CD4-positive, alpha-beta T cell (primary cell): ENCODE measurements around the gene ZNF430. TPM values are rescaled to one million over a fixed set of nuclear protein-coding genes. Genes with fewer than 3 reads are reported as not detected.

ENCODE experiments used
- ATAC-seq: fragments of 200-7000 bp; cut with Tn5 transposase; one replicate; pipeline ENCODE4 v1.10.0; 2022; ENCODE audit warnings: mild to moderate bottlenecking; ENCODE audit not compliant: poor library complexity
- CTCF ChIA-PET: fragments of 350-600 bp; sonication (Branson Sonifier 250); formaldehyde crosslinking; loops from one replicate; lab custom pipeline; 2021; ENCODE audit warnings: antibody characterized with exemption, inconsistent platforms; lab: Charles Lee
- POLR2A ChIA-PET: fragments of 350-600 bp; sonication (Branson Sonifier 250); formaldehyde crosslinking; loops from one replicate; lab custom pipeline; 2021; ENCODE audit warnings: antibody characterized with exemption, inconsistent platforms; lab: Charles Lee
- DNase-seq, 14 experiments: peaks; one replicate each; pipeline ENCODE4 v3.0.0-alpha.2; 2013 to 2020; ENCODE audit warnings: mixed read lengths in 2 of 14
- H3K27ac ChIP-seq, 2 donors: one replicate each; pipeline versions ENCODE4 v1.5.1 to v1.7.0; 2013; ENCODE audit warnings: low read length in 2 of 2, low read depth in 1 of 2, mild to moderate bottlenecking in 1 of 2
- H3K27me3 ChIP-seq, 2 experiments: 1 replicate in 1 of 2; 2 replicates in 1 of 2; pipeline versions ENCODE4 v1.6.1 to v1.7.0; 2013; ENCODE audit warnings: low read length in 2 of 2, control low read depth in 1 of 2, mild to moderate bottlenecking in 1 of 2, moderate library complexity in 1 of 2; ENCODE audit not compliant: insufficient read depth in 2 of 2, control insufficient read depth in 1 of 2
- H3K36me3 ChIP-seq: one replicate; pipeline ENCODE4 v1.6.1; 2013; ENCODE audit warnings: low read length, control low read depth; ENCODE audit not compliant: insufficient read depth
- H3K4me1 ChIP-seq: one replicate; pipeline ENCODE4 v1.6.1; 2013; ENCODE audit warnings: low read length, control low read depth; ENCODE audit not compliant: insufficient read depth
- H3K4me3 ChIP-seq: one replicate; pipeline ENCODE4 v1.5.1; 2013; ENCODE audit warnings: mild to moderate bottlenecking, low read length, moderate library complexity
- H3K9me3 ChIP-seq, 2 experiments: 1 replicate in 1 of 2; 2 replicates in 1 of 2; pipeline versions ENCODE4 v1.6.1 to v1.7.0; 2013; ENCODE audit warnings: low read length in 2 of 2, mild to moderate bottlenecking in 2 of 2, control low read depth in 1 of 2, moderate library complexity in 1 of 2; ENCODE audit not compliant: control insufficient read depth in 1 of 2, insufficient read depth in 1 of 2
- H3K27ac Mint-ChIP-seq: one replicate; pipeline ENCODE4 v1.8.0; 2020; ENCODE audit warnings: mixed read lengths
- H3K27me3 Mint-ChIP-seq: one replicate; pipeline ENCODE4 v1.8.0; 2021; ENCODE audit warnings: mixed read lengths
- H3K36me3 Mint-ChIP-seq: one replicate; pipeline ENCODE4 v1.8.0; 2021; ENCODE audit warnings: low read depth, mixed read lengths
- H3K4me1 Mint-ChIP-seq: one replicate; pipeline ENCODE4 v1.8.0; 2021; ENCODE audit warnings: low read depth, mixed read lengths
- H3K4me3 Mint-ChIP-seq: one replicate; pipeline ENCODE4 v1.8.0; 2020; ENCODE audit warnings: mild to moderate bottlenecking, mixed read lengths
- H3K9me3 Mint-ChIP-seq: one replicate; pipeline ENCODE4 v1.8.0; 2020; ENCODE audit warnings: mixed read lengths
- intact Hi-C, 2 experiments: fragments of 100-400 bp; cut with DNase I in 1 of 2; cut with micrococcal nuclease in 1 of 2; formaldehyde crosslinking; loops; one replicate each; pipeline versions ENCODE4 v1.15.1 to v1.9.0; 2023 to 2025; cut with DNase I, micrococcal nuclease
- total RNA-seq, 174 experiments: library from RNA in 2 of 174; stranded (reverse) in 2 of 174; gene quantifications; one replicate each; pipeline ENCODE4 v1.2.3 and lab custom pipeline; 2021 to 2026
- TF ChIP-seq, protein P1 (sequence below): fragments of 200-600 bp; IDR thresholded peaks from one replicate; pipeline ENCODE4 v1.8.0; 2022; ENCODE audit warnings: antibody characterized with exemption, mild to moderate bottlenecking

Gene ZNF430
- total RNA-seq, 2 experiments from 2014 or later, result 40.5 to 43.8 TPM

GRCh38 chr19:21094347-21095025 lies 74.0 kb downstream of the ZNF430 start:
- H3K4me3 ChIP-seq, result no peak overlapping the region
- no peaks in the 10 kb centered on the region for H3K4me1 Mint-ChIP-seq
- no peak overlapping the region for H3K4me3 Mint-ChIP-seq
- no peaks in the 10 kb centered on the region for H3K27me3 ChIP-seq
- ChIA-PET POLR2A (no interaction called here), CTCF (no interaction called here)
- peaks cover 3% of the 10 kb centered on the region for H3K36me3 ChIP-seq
- no peaks in the 10 kb centered on the region for H3K4me1 ChIP-seq
- no peak overlapping the region for H3K27ac ChIP-seq
- no peaks in the 10 kb centered on the region for H3K9me3 Mint-ChIP-seq
- no peak overlapping the region for H3K27ac Mint-ChIP-seq
- no peaks in the 10 kb centered on the region for H3K9me3 ChIP-seq
- TF ChIP-seq, protein P1, sequence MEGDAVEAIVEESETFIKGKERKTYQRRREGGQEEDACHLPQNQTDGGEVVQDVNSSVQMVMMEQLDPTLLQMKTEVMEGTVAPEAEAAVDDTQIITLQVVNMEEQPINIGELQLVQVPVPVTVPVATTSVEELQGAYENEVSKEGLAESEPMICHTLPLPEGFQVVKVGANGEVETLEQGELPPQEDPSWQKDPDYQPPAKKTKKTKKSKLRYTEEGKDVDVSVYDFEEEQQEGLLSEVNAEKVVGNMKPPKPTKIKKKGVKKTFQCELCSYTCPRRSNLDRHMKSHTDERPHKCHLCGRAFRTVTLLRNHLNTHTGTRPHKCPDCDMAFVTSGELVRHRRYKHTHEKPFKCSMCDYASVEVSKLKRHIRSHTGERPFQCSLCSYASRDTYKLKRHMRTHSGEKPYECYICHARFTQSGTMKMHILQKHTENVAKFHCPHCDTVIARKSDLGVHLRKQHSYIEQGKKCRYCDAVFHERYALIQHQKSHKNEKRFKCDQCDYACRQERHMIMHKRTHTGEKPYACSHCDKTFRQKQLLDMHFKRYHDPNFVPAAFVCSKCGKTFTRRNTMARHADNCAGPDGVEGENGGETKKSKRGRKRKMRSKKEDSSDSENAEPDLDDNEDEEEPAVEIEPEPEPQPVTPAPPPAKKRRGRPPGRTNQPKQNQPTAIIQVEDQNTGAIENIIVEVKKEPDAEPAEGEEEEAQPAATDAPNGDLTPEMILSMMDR, result no peak
- ATAC-seq (no peak), DNase-seq (no peak)
- intact Hi-C loops, result no loop called here
- H3K36me3 Mint-ChIP-seq, result peaks cover 32% of the 10 kb centered on the region
- H3K27me3 Mint-ChIP-seq, result no peaks in the 10 kb centered on the region

GRCh38 chr19:21098291-21098690 lies 77.8 kb downstream of the ZNF430 start:
- CTCF ChIA-PET, result no interaction called here
- H3K9me3 ChIP-seq, result no peaks in the 10 kb centered on the region
- no peaks in the 10 kb centered on the region for H3K4me1 ChIP-seq
- intact Hi-C loops, result no loop called here
- no peak overlapping the region for H3K27ac Mint-ChIP-seq
- H3K4me3 ChIP-seq, result no peak overlapping the region
- TF ChIP-seq, protein P1, result no peak
- H3K27ac ChIP-seq, result no peak overlapping the region
- no peaks in the 10 kb centered on the region for H3K4me1 Mint-ChIP-seq
- H3K36me3 ChIP-seq, result peaks cover 3% of the 10 kb centered on the region
- no peaks in the 10 kb centered on the region for H3K27me3 Mint-ChIP-seq
- POLR2A ChIA-PET, result no interaction called here
- DNase-seq (no peak), ATAC-seq (no peak)
- no peak overlapping the region for H3K4me3 Mint-ChIP-seq
- no peaks in the 10 kb centered on the region for H3K9me3 Mint-ChIP-seq
- no peaks in the 10 kb centered on the region for H3K27me3 ChIP-seq
- H3K36me3 Mint-ChIP-seq, result peaks cover 49% of the 10 kb centered on the region

GRCh38 chr19:21101521-21102242 lies 81.2 kb downstream of the ZNF430 start:
- intact Hi-C loops, result no loop called here
- H3K9me3 Mint-ChIP-seq, result no peaks in the 10 kb centered on the region
- no peak overlapping the region for H3K27ac Mint-ChIP-seq
- TF ChIP-seq, protein P1, result no peak
- no peak for ATAC-seq
- POLR2A ChIA-PET, result no interaction called here
- no peaks in the 10 kb centered on the region for H3K27me3 ChIP-seq
- peaks cover 63% of the 10 kb centered on the region for H3K36me3 Mint-ChIP-seq
- peaks cover 0 to 6% of the 10 kb centered on the region in 2 experiments for H3K9me3 ChIP-seq
- CTCF ChIA-PET, result no interaction called here
- H3K36me3 ChIP-seq, result peaks cover 3% of the 10 kb centered on the region
- no peak overlapping the region for H3K27ac ChIP-seq
- no peaks in the 10 kb centered on the region for H3K4me1 ChIP-seq
- H3K4me3 ChIP-seq, result no peak overlapping the region
- H3K27me3 Mint-ChIP-seq, result no peaks in the 10 kb centered on the region
- H3K4me3 Mint-ChIP-seq, result no peak overlapping the region
- H3K4me1 Mint-ChIP-seq, result no peaks in the 10 kb centered on the region
- no peak for DNase-seq
